Fibroblast of lung (primary cell): ENCODE results near the gene OTOP2. TPM values are rescaled to one million over a fixed set of nuclear protein-coding genes. Genes with fewer than 3 reads are reported as not detected.

ENCODE experiments used
- DNase-seq, 2 donors: peaks; one replicate each; pipeline versions ENCODE4 v3.0.0 to v3.0.0-alpha.2; 2010; ENCODE audit warnings: low read depth in 2 of 2
- H2AFZ ChIP-seq: 2 replicates; pipeline ENCODE4 v1.5.1; 2012; ENCODE audit warnings: low read length, control low read depth, inconsistent platforms
- H3K27ac ChIP-seq: 2 replicates; pipeline ENCODE4 v1.5.1; 2011; ENCODE audit warnings: low read length, control low read depth; ENCODE audit not compliant: insufficient read depth
- H3K27me3 ChIP-seq: 2 replicates; pipeline ENCODE4 v1.5.1; 2011; ENCODE audit warnings: mild to moderate bottlenecking, low read length; ENCODE audit not compliant: control insufficient read depth, insufficient read depth
- H3K36me3 ChIP-seq: 2 replicates; pipeline ENCODE4 v1.5.1; 2011; ENCODE audit warnings: low read length; ENCODE audit not compliant: control insufficient read depth, insufficient read depth
- H3K4me1 ChIP-seq: 2 replicates; pipeline ENCODE4 v1.5.1; 2011; ENCODE audit warnings: low read length; ENCODE audit not compliant: control insufficient read depth, insufficient read depth; ENCODE audit errors: extremely low read depth
- H3K4me2 ChIP-seq: 2 replicates; pipeline ENCODE4 v1.5.1; 2011; ENCODE audit warnings: low read length, control low read depth; ENCODE audit not compliant: insufficient read depth; ENCODE audit errors: extremely low read depth
- H3K4me3 ChIP-seq, 4 experiments: fragments of 200-600 bp in 1 of 4; sonication (generic) in 1 of 4; replicated peaks in 1 of 4; 2 replicates each; pipeline ENCODE4 v1.5.1; 2011 to 2016; ENCODE audit warnings: low read length in 4 of 4, low read depth in 3 of 4, mild to moderate bottlenecking in 3 of 4, control low read depth in 2 of 4, inconsistent platforms in 1 of 4, mixed read lengths in 1 of 4; ENCODE audit not compliant: insufficient read depth in 1 of 4; ENCODE audit errors: control extremely low read depth in 1 of 4
- H3K79me2 ChIP-seq: 2 replicates; pipeline ENCODE4 v1.5.1; 2012; ENCODE audit warnings: mild to moderate bottlenecking, low read length, inconsistent platforms; ENCODE audit not compliant: control insufficient read depth, insufficient read depth
- H3K9ac ChIP-seq: 2 replicates; pipeline ENCODE4 v1.5.1; 2011; ENCODE audit warnings: mild to moderate bottlenecking, low read length, control low read depth; ENCODE audit not compliant: insufficient read depth
- H3K9me3 ChIP-seq: 2 replicates; pipeline ENCODE4 v1.5.1; 2012; ENCODE audit warnings: low read depth, low read length; ENCODE audit not compliant: control insufficient read depth, insufficient read depth
- H4K20me1 ChIP-seq: 2 replicates; pipeline ENCODE4 v1.5.1; 2011; ENCODE audit warnings: low read length; ENCODE audit not compliant: control insufficient read depth, insufficient read depth; ENCODE audit errors: extremely low read depth
- CTCF ChIP-seq, 2 donors: IDR thresholded peaks in 1 of 2; conservative IDR thresholded peaks in 1 of 2; 1 replicate in 1 of 2; 2 replicates in 1 of 2; pipeline ENCODE4 v1.5.1; 2011 to 2012; ENCODE audit warnings: low read length in 2 of 2, control low read depth in 1 of 2, inconsistent platforms in 1 of 2, low read depth in 1 of 2, mild to moderate bottlenecking in 1 of 2
- EZH2 ChIP-seq: IDR thresholded peaks from 2 replicates; pipeline ENCODE4 v1.5.1; 2012; ENCODE audit warnings: low read length, control low read depth, mild to moderate bottlenecking; ENCODE audit errors: missing control alignments
- polyA plus RNA-seq, 2 donors: library from polyadenylated mRNA; depleted of rRNA in 1 of 2; stranded (reverse) in 1 of 2; unstranded in 1 of 2; fragments of >200 nt; gene quantifications; 2 replicates each; pipeline ENCODE4 v1.2.1, GENCODE V29; 2011 to 2012; ENCODE audit warnings: missing spikeins in 1 of 2
- total RNA-seq: library from RNA; depleted of rRNA; stranded (reverse); fragments of >200 nt; gene quantifications from 2 replicates; pipeline ENCODE4 v1.2.1, GENCODE V29; 2014

OTOP2 gene
- total and polyA plus RNA-seq, 2 donors (not counting 1 experiment from before 2014, with no cell fraction given): not detected

DNA sequence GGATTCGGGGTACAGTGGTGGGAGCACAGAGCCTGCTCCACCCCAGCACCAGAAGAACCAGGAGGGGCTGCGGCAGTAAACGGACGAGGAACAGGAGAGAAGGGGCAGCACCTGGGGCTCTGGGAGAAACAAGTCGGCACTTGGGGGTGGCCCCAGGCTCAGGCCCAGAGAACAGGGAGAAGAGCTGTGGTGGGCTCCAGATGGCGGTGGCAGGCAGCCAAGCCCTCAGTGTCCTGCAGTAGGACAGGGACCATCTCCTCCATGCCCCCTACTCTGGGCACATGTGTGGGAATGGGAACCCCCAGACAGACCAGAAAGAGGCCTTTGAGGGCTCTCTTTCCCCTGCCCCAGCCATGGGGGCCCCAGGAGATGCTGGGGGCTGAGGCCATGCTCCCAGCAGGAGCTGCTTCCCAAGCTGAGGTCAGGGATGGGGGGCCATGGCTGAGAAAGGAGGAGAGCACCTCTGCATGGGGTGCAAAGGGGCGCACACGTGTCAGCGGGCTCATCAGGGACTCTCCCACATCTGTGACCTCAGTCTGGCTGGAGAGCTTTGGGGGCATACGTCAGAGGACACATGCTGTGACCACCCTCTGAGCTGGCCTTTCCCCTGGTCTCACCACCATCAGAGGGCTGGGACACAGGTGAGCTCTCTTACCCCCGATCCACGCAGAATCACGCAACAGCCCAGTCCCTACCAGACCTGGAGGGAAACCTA is 7.8 kb upstream of the OTOP2 start:
- Histone ChIP-seq H2AFZ (no peak overlapping the region), H3K9me3 (no peaks in the 10 kb centered on the region), H4K20me1 (no peaks in the 10 kb centered on the region), H3K36me3 (no peaks in the 10 kb centered on the region), H3K27ac (no peak overlapping the region), H3K4me3 (no peak overlapping the region), H3K79me2 (no peaks in the 10 kb centered on the region), H3K4me2 (no peak overlapping the region), H3K27me3 (peaks cover 3% of the 10 kb centered on the region), H3K4me1 (no peaks in the 10 kb centered on the region), H3K9ac (no peak overlapping the region)
- no peak for DNase-seq
- no peak for TF ChIP-seq CTCF (conservative IDR thresholded peaks at IDR 0.05 in 1 of 2, IDR thresholded peaks at IDR 0.05 in 1 of 2; ENCODE audit: low read depth in 1 of 2, low read length in 2 of 2)
- no peak for TF ChIP-seq EZH2

DNA sequence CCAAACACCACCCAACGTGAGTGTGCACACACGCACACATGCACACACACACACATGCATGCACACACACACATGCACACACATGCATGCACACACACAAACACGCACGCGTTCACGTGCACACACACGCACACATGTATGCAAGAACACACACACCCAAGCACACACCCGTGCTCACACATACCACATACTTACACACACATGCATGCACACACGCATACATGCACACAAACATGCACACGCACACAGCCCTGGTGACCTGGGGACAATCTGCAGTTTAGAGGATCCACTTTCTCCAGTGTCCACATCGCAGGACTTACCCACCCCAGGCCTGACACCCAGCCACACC is 7.2 kb upstream of the OTOP2 start:
- TF ChIP-seq CTCF (conservative IDR thresholded peaks at IDR 0.05 in 1 of 2, IDR thresholded peaks at IDR 0.05 in 1 of 2; ENCODE audit: low read depth in 1 of 2, low read length in 2 of 2) (no peak), EZH2 (no peak)
- H3K36me3 ChIP-seq: no peaks in the 10 kb centered on the region
- H3K27me3 ChIP-seq: peaks cover 8% of the 10 kb centered on the region
- H4K20me1 ChIP-seq: no peaks in the 10 kb centered on the region
- H3K4me2 ChIP-seq: no peak overlapping the region
- no peak overlapping the region for H3K4me3 ChIP-seq
- no peak overlapping the region for H3K27ac ChIP-seq
- no peak overlapping the region for H2AFZ ChIP-seq
- H3K9ac ChIP-seq: no peak overlapping the region
- no peaks in the 10 kb centered on the region for H3K79me2 ChIP-seq
- DNase-seq: no peak
- no peaks in the 10 kb centered on the region for H3K4me1 ChIP-seq
- no peaks in the 10 kb centered on the region for H3K9me3 ChIP-seq

GRCh38 chr17:74917430-74917829 is 6.6 kb upstream of the OTOP2 start:
- Histone ChIP-seq H3K27me3 (peaks cover 13% of the 10 kb centered on the region), H3K4me1 (no peaks in the 10 kb centered on the region), H3K27ac (no peak overlapping the region), H3K36me3 (no peaks in the 10 kb centered on the region), H3K79me2 (no peaks in the 10 kb centered on the region), H2AFZ (no peak overlapping the region), H3K4me3 (no peak overlapping the region), H3K4me2 (no peak overlapping the region), H3K9ac (no peak overlapping the region), H3K9me3 (no peaks in the 10 kb centered on the region), H4K20me1 (no peaks in the 10 kb centered on the region)
- no peak for TF ChIP-seq EZH2
- TF ChIP-seq CTCF (conservative IDR thresholded peaks at IDR 0.05 in 1 of 2, IDR thresholded peaks at IDR 0.05 in 1 of 2; ENCODE audit: low read depth in 1 of 2, low read length in 2 of 2): no peak
- DNase-seq: no peak
